Upper lobe of right lung (tissue), 1 donor: ENCODE measurements around the gene MAGI2. TPM values are rescaled to one million over a fixed set of nuclear protein-coding genes. Genes with fewer than 3 reads are reported as not detected.

Source experiments
- ATAC-seq: fragments of 200-7000 bp; cut with Tn5 transposase; one replicate; pipeline ENCODE4 v1.9.1; 2020; ENCODE audit warnings: mild to moderate bottlenecking, moderate library complexity
- DNase-seq: peaks from one replicate; pipeline ENCODE4 v3.0.0-alpha.2; 2020
- H3K27ac ChIP-seq: fragments of 200-600 bp; one replicate; pipeline ENCODE4 v1.8.0; 2022
- H3K27me3 ChIP-seq: fragments of 200-600 bp; one replicate; pipeline ENCODE4 v1.8.0; 2022; ENCODE audit warnings: mild to moderate bottlenecking
- H3K36me3 ChIP-seq: fragments of 200-600 bp; one replicate; pipeline ENCODE4 v1.8.0; 2022
- H3K4me1 ChIP-seq: fragments of 200-600 bp; one replicate; pipeline ENCODE4 v1.8.0; 2022
- H3K4me3 ChIP-seq: fragments of 200-600 bp; one replicate; pipeline ENCODE4 v1.8.0; 2022; ENCODE audit warnings: mild to moderate bottlenecking
- H3K9me3 ChIP-seq: fragments of 200-600 bp; one replicate; pipeline ENCODE4 v1.8.0; 2022
- CTCF ChIP-seq: fragments of 200-600 bp; IDR thresholded peaks from one replicate; pipeline ENCODE4 v1.8.0; 2022; ENCODE audit warnings: antibody characterized with exemption
- intact Hi-C: fragments of 100-400 bp; cut with DNase I; formaldehyde crosslinking; loops from one replicate; pipeline ENCODE4 v1.11.0; 2022
- total RNA-seq: library from RNA; stranded (reverse); fragmentation: NEBNext Ultra II Directional; extraction: Animal tissue kit (Norgen Biotek cat#: 25700); gene quantifications from one replicate; pipeline ENCODE4 v1.2.1, GENCODE V29; 2021
- donor health status: DM: no; HTN: yes; CAD: no; lungs with severe emphysema.

MAGI2 gene
- total RNA-seq, 1 donor from 2014 or later: 12.8 TPM

- Histone ChIP-seq H3K4me1 (no peaks in the 10 kb centered on the region), H3K27ac (no peak overlapping the region), H3K9me3 (no peaks in the 10 kb centered on the region), H3K36me3 (no peaks in the 10 kb centered on the region), H3K27me3 (no peaks in the 10 kb centered on the region), H3K4me3 (no peak overlapping the region)
- ATAC-seq (no peak), DNase-seq (no peak)
- intact Hi-C loops: no loop called here
- no peak for TF ChIP-seq CTCF
Observed at GRCh38 chr7:78234634-78235033, 1218.8 kb downstream of the MAGI2 start.

GRCh38 chr7:78232806-78233205 lies 1220.7 kb downstream of the MAGI2 start:
- H3K9me3 ChIP-seq: no peaks in the 10 kb centered on the region
- no peak overlapping the region for H3K27ac ChIP-seq
- no peak for ATAC-seq
- TF ChIP-seq CTCF: no peak
- no peak for DNase-seq
- intact Hi-C loops: no loop called here
- H3K4me3 ChIP-seq: no peak overlapping the region
- no peaks in the 10 kb centered on the region for H3K4me1 ChIP-seq
- no peaks in the 10 kb centered on the region for H3K36me3 ChIP-seq
- no peaks in the 10 kb centered on the region for H3K27me3 ChIP-seq

GRCh38 chr7:78226059-78226719 lies 1227.3 kb downstream of the MAGI2 start:
- intact Hi-C loops: no loop called here
- Histone ChIP-seq H3K9me3 (no peaks in the 10 kb centered on the region), H3K4me1 (peaks cover 10% of the 10 kb centered on the region), H3K27ac (no peak overlapping the region), H3K27me3 (no peaks in the 10 kb centered on the region), H3K4me3 (no peak overlapping the region), H3K36me3 (no peaks in the 10 kb centered on the region)
- ATAC-seq: peak; percentile 57
- peak; percentile 46 for TF ChIP-seq CTCF
- peak; percentile 66 for DNase-seq

- TF ChIP-seq CTCF: no peak
- Histone ChIP-seq H3K27ac (no peak overlapping the region), H3K4me1 (peaks cover 10% of the 10 kb centered on the region), H3K27me3 (no peaks in the 10 kb centered on the region), H3K36me3 (no peaks in the 10 kb centered on the region), H3K4me3 (no peak overlapping the region), H3K9me3 (no peaks in the 10 kb centered on the region)
- intact Hi-C loops: no loop called here
- ATAC-seq (peak; percentile 63), DNase-seq (no peak)
Observed at GRCh38 chr7:78225534-78225933, 1227.9 kb downstream of the MAGI2 start.

- no peaks in the 10 kb centered on the region for H3K9me3 ChIP-seq
- DNase-seq (no peak), ATAC-seq (no peak)
- no peak for TF ChIP-seq CTCF
- peaks cover 10% of the 10 kb centered on the region for H3K4me1 ChIP-seq
- no peaks in the 10 kb centered on the region for H3K27me3 ChIP-seq
- no peaks in the 10 kb centered on the region for H3K36me3 ChIP-seq
- H3K4me3 ChIP-seq: no peak overlapping the region
- no peak overlapping the region for H3K27ac ChIP-seq
- intact Hi-C loops: no loop called here
Observed at GRCh38 chr7:78224923-78225322, 1228.5 kb downstream of the MAGI2 start.

- no peak for TF ChIP-seq CTCF
- Histone ChIP-seq H3K4me1 (peaks cover 10% of the 10 kb centered on the region), H3K9me3 (no peaks in the 10 kb centered on the region), H3K27me3 (no peaks in the 10 kb centered on the region), H3K4me3 (no peak overlapping the region), H3K27ac (no peak overlapping the region), H3K36me3 (no peaks in the 10 kb centered on the region)
- intact Hi-C loops: no loop called here
- no peak for DNase-seq
- no peak for ATAC-seq
Observed at GRCh38 chr7:78223598-78223997, 1229.9 kb downstream of the MAGI2 start.
